ENCODE measurements around the gene KRTAP3-2. TPM values are rescaled to one million over a fixed set of nuclear protein-coding genes. Genes with fewer than 3 reads are reported as not detected.

Gene KRTAP3-2
- total RNA-seq, 2 experiments from 2014 or later = not detected

- no peaks in the 10 kb centered on the region for H3K4me1 Mint-ChIP-seq (ENCODE audit: low read depth)
- peaks cover 18% of the 10 kb centered on the region for H3K27me3 Mint-ChIP-seq
- ATAC-seq (ENCODE audit: poor library complexity) (no peak), DNase-seq (no peak)
- Histone ChIP-seq H3K9me3 (ENCODE audit: control insufficient read depth in 1 of 2, insufficient read depth in 1 of 2, low read length in 2 of 2) (no peaks in the 10 kb centered on the region), H3K4me3 (ENCODE audit: low read length) (no peak overlapping the region), H3K36me3 (ENCODE audit: insufficient read depth, low read length) (no peaks in the 10 kb centered on the region), H3K27me3 (ENCODE audit: control insufficient read depth in 1 of 2, insufficient read depth in 2 of 2, low read length in 2 of 2) (no peaks in the 10 kb centered on the region), H3K4me1 (ENCODE audit: insufficient read depth, low read length) (no peaks in the 10 kb centered on the region), H3K27ac (ENCODE audit: low read depth in 1 of 2, low read length in 2 of 2) (no peak overlapping the region)
- ChIA-PET POLR2A (no interaction called here), CTCF (no interaction called here)
- no peak overlapping the region for H3K4me3 Mint-ChIP-seq
- H3K36me3 Mint-ChIP-seq (ENCODE audit: low read depth) = no peaks in the 10 kb centered on the region
- peaks cover 3% of the 10 kb centered on the region for H3K9me3 Mint-ChIP-seq
- intact Hi-C loops (cut with DNase I, micrococcal nuclease) = no loop called here
- H3K27ac Mint-ChIP-seq = no peak overlapping the region
- no peak for TF ChIP-seq CTCF (IDR thresholded peaks at IDR 0.05)
These were observed 20.6 kb upstream of the KRTAP3-2 start for GRCh38 chr17:41020336-41020735.

GRCh38 chr17:41019415-41019814 is 19.7 kb upstream of the KRTAP3-2 start:
- Mint-ChIP-seq H3K36me3 (ENCODE audit: low read depth) (no peaks in the 10 kb centered on the region), H3K27me3 (peaks cover 14% of the 10 kb centered on the region), H3K4me3 (no peak overlapping the region), H3K27ac (no peak overlapping the region), H3K4me1 (ENCODE audit: low read depth) (no peaks in the 10 kb centered on the region), H3K9me3 (peaks cover 3% of the 10 kb centered on the region)
- Histone ChIP-seq H3K36me3 (ENCODE audit: insufficient read depth, low read length) (no peaks in the 10 kb centered on the region), H3K4me1 (ENCODE audit: insufficient read depth, low read length) (no peaks in the 10 kb centered on the region), H3K27me3 (ENCODE audit: control insufficient read depth in 1 of 2, insufficient read depth in 2 of 2, low read length in 2 of 2) (no peaks in the 10 kb centered on the region), H3K4me3 (ENCODE audit: low read length) (no peak overlapping the region), H3K9me3 (ENCODE audit: control insufficient read depth in 1 of 2, insufficient read depth in 1 of 2, low read length in 2 of 2) (no peaks in the 10 kb centered on the region), H3K27ac (ENCODE audit: low read depth in 1 of 2, low read length in 2 of 2) (no peak overlapping the region)
- intact Hi-C loops (cut with DNase I, micrococcal nuclease) = no loop called here
- ChIA-PET CTCF (no interaction called here), POLR2A (no interaction called here)
- no peak for TF ChIP-seq CTCF (IDR thresholded peaks at IDR 0.05)
- DNase-seq = no peak
- no peak for ATAC-seq (ENCODE audit: poor library complexity)

- H3K27ac ChIP-seq (ENCODE audit: low read depth in 1 of 2, low read length in 2 of 2) = no peak overlapping the region
- DNase-seq (no peak), ATAC-seq (ENCODE audit: poor library complexity) (no peak)
- CTCF ChIA-PET = no interaction called here
- Mint-ChIP-seq H3K4me1 (ENCODE audit: low read depth) (no peaks in the 10 kb centered on the region), H3K27ac (no peak overlapping the region), H3K27me3 (peaks cover 14% of the 10 kb centered on the region), H3K4me3 (no peak overlapping the region), H3K9me3 (peaks cover 3% of the 10 kb centered on the region), H3K36me3 (ENCODE audit: low read depth) (no peaks in the 10 kb centered on the region)
- H3K4me1 ChIP-seq (ENCODE audit: insufficient read depth, low read length) = no peaks in the 10 kb centered on the region
- intact Hi-C loops (cut with DNase I, micrococcal nuclease) = no loop called here
- H3K27me3 ChIP-seq (ENCODE audit: control insufficient read depth in 1 of 2, insufficient read depth in 2 of 2, low read length in 2 of 2) = no peaks in the 10 kb centered on the region
- no peak for TF ChIP-seq CTCF (IDR thresholded peaks at IDR 0.05)
- H3K4me3 ChIP-seq (ENCODE audit: low read length) = no peak overlapping the region
- no peaks in the 10 kb centered on the region for H3K36me3 ChIP-seq (ENCODE audit: insufficient read depth, low read length)
- no peaks in the 10 kb centered on the region for H3K9me3 ChIP-seq (ENCODE audit: control insufficient read depth in 1 of 2, insufficient read depth in 1 of 2, low read length in 2 of 2)
- POLR2A ChIA-PET = no interaction called here
These were observed 18.8 kb upstream of the KRTAP3-2 start for GRCh38 chr17:41018541-41018940.
